ENCODE results near the gene RPTN. TPM values are rescaled to one million over a fixed set of nuclear protein-coding genes. Genes with fewer than 3 reads are reported as not detected.

The RPTN gene, protein sequence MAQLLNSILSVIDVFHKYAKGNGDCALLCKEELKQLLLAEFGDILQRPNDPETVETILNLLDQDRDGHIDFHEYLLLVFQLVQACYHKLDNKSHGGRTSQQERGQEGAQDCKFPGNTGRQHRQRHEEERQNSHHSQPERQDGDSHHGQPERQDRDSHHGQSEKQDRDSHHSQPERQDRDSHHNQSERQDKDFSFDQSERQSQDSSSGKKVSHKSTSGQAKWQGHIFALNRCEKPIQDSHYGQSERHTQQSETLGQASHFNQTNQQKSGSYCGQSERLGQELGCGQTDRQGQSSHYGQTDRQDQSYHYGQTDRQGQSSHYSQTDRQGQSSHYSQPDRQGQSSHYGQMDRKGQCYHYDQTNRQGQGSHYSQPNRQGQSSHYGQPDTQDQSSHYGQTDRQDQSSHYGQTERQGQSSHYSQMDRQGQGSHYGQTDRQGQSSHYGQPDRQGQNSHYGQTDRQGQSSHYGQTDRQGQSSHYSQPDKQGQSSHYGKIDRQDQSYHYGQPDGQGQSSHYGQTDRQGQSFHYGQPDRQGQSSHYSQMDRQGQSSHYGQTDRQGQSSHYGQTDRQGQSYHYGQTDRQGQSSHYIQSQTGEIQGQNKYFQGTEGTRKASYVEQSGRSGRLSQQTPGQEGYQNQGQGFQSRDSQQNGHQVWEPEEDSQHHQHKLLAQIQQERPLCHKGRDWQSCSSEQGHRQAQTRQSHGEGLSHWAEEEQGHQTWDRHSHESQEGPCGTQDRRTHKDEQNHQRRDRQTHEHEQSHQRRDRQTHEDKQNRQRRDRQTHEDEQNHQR
- total RNA-seq (2013), result not detected
- polyA plus RNA-seq (not detected), polyA minus RNA-seq (not detected in 2 replicates), total RNA-seq (0 to 0.75 (median 0.08) reads per million in 11 experiments)

DNA sequence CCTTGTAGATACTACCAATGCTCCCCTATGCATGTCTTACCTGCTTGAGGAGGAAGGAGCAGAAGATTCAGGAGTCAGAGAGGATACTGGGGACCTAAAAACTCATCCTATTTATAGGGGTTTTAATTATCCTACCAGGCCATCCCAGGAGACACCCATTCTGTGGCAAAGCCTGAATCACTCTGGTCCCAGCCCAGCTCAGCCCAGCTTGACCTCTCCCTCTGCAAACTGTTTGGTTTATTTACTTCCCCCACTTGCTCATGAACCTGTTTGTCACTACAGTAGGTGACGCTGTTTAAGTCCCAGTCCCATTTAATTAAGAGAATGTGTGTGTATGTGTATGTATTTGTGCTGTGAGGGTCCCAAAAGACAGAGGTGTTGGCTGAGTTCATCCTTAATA is at the start of gene RPTN:
RPTN (minus strand) TSS at position 85 of the 400 bp plus-strand sequence. CDS start 1,339 bp downstream, outside the sequence.
- Histone ChIP-seq H3K4me2 (replicated peaks; ENCODE audit: extremely low read depth, low read length, poor library complexity, severe bottlenecking) (no peak within 1 kb of the TSS), H3K9ac (ENCODE audit: insufficient read depth, low read length, poor library complexity, severe bottlenecking) (no peak within 1 kb of the TSS), H3K27me3 (ENCODE audit: control insufficient read depth in 2 of 2, insufficient read depth in 2 of 2, low read length in 2 of 2) (no peaks in the 10 kb centered on the region), H2AFZ (ENCODE audit: insufficient read depth, low read depth, low read length, poor library complexity, severe bottlenecking) (no peak within 1 kb of the TSS), H3K27ac (ENCODE audit: low read depth in 1 of 2, low read length in 2 of 2) (peak within 1 kb of the TSS; percentile 65 to 78), H3K4me1 (ENCODE audit: control insufficient read depth in 1 of 2, insufficient read depth in 2 of 2, low read length in 2 of 2) (peaks cover 49 to 55% of the 10 kb centered on the region in 2 donors), H3K4me3 (replicated peaks in 1 of 3; ENCODE audit: low read depth in 2 of 3, low read length in 3 of 3) (no peak within 1 kb of the TSS), H3K36me3 (replicated peaks in 1 of 2; ENCODE audit: control insufficient read depth in 1 of 2, insufficient read depth in 2 of 2, low read length in 2 of 2) (no peaks in the 10 kb centered on the region), H3K79me2 (ENCODE audit: insufficient read depth, low read length) (no peaks in the 10 kb centered on the region), H4K20me1 (ENCODE audit: insufficient read depth, low read length) (no peaks in the 10 kb centered on the region), H3K9me3 (replicated peaks in 1 of 2; ENCODE audit: control insufficient read depth in 1 of 2, insufficient read depth in 1 of 2, low read length in 2 of 2) (no peaks in the 10 kb centered on the region)
- DNase-seq, result no peak
- H3K9me3 Mint-ChIP-seq, result no peaks in the 10 kb centered on the region
- TF ChIP-seq, protein P1, sequence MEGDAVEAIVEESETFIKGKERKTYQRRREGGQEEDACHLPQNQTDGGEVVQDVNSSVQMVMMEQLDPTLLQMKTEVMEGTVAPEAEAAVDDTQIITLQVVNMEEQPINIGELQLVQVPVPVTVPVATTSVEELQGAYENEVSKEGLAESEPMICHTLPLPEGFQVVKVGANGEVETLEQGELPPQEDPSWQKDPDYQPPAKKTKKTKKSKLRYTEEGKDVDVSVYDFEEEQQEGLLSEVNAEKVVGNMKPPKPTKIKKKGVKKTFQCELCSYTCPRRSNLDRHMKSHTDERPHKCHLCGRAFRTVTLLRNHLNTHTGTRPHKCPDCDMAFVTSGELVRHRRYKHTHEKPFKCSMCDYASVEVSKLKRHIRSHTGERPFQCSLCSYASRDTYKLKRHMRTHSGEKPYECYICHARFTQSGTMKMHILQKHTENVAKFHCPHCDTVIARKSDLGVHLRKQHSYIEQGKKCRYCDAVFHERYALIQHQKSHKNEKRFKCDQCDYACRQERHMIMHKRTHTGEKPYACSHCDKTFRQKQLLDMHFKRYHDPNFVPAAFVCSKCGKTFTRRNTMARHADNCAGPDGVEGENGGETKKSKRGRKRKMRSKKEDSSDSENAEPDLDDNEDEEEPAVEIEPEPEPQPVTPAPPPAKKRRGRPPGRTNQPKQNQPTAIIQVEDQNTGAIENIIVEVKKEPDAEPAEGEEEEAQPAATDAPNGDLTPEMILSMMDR (IDR thresholded peaks at IDR 0.05), result no peak
- peaks cover 44% of the 10 kb centered on the region for H3K4me1 Mint-ChIP-seq
- intact Hi-C loops (cut with micrococcal nuclease), result no loop called here
- H3K36me3 Mint-ChIP-seq, result no peaks in the 10 kb centered on the region
- peaks cover 0 to 3% (median 0%) of the 10 kb centered on the region in 3 donors for H3K27me3 Mint-ChIP-seq (ENCODE audit: low read depth in 3 of 3)
- peak within 1 kb of the TSS in 6 of 7 donors; percentile 83 to 95 (median 93) for H3K27ac Mint-ChIP-seq
- H3K4me3 Mint-ChIP-seq, result no peak within 1 kb of the TSS
- no CpG with 5 or more reads among the region's 1 CpG for WGBS (ENCODE audit: insufficient coverage)

DNA sequence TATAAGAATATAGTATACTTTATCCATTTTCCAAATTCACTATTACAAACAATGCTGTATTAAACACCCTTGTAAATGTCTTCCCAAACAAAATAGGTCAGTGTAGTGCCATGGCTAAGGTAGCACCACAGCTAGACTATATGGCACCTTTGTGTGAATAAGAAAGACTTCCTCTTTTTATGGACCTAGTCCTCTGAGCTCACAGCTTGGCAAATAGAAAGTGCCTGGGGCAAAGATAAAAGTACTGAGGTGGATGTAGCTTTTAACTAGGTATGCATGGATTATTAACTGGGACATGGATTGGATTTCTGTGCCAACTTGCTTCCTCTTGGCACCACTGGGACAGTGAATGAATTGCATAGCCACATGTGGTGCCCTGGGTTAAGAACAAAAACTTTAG is 40.0 kb upstream of the RPTN start:
- TF ChIP-seq, protein P1 (IDR thresholded peaks at IDR 0.05), result no peak
- H3K27me3 Mint-ChIP-seq (ENCODE audit: low read depth in 3 of 3), result peaks cover 4 to 7% (median 5%) of the 10 kb centered on the region in 3 donors
- Histone ChIP-seq H2AFZ (ENCODE audit: insufficient read depth, low read depth, low read length, poor library complexity, severe bottlenecking) (no peak overlapping the region), H3K27me3 (ENCODE audit: control insufficient read depth in 2 of 2, insufficient read depth in 2 of 2, low read length in 2 of 2) (no peaks in the 10 kb centered on the region), H3K27ac (ENCODE audit: low read depth in 1 of 2, low read length in 2 of 2) (no peak overlapping the region), H3K4me3 (replicated peaks in 1 of 3; ENCODE audit: low read depth in 2 of 3, low read length in 3 of 3) (no peak overlapping the region), H3K9me3 (replicated peaks in 1 of 2; ENCODE audit: control insufficient read depth in 1 of 2, insufficient read depth in 1 of 2, low read length in 2 of 2) (no peaks in the 10 kb centered on the region), H3K4me2 (replicated peaks; ENCODE audit: extremely low read depth, low read length, poor library complexity, severe bottlenecking) (no peak overlapping the region), H3K9ac (ENCODE audit: insufficient read depth, low read length, poor library complexity, severe bottlenecking) (no peak overlapping the region), H4K20me1 (ENCODE audit: insufficient read depth, low read length) (no peaks in the 10 kb centered on the region), H3K4me1 (ENCODE audit: control insufficient read depth in 1 of 2, insufficient read depth in 2 of 2, low read length in 2 of 2) (no peaks in the 10 kb centered on the region), H3K79me2 (ENCODE audit: insufficient read depth, low read length) (no peaks in the 10 kb centered on the region), H3K36me3 (replicated peaks in 1 of 2; ENCODE audit: control insufficient read depth in 1 of 2, insufficient read depth in 2 of 2, low read length in 2 of 2) (no peaks in the 10 kb centered on the region)
- no peak overlapping the region for H3K27ac Mint-ChIP-seq
- H3K4me1 Mint-ChIP-seq, result no peaks in the 10 kb centered on the region
- no peaks in the 10 kb centered on the region for H3K36me3 Mint-ChIP-seq
- H3K4me3 Mint-ChIP-seq, result no peak overlapping the region
- no peak for DNase-seq
- peaks cover 0 to 11% (median 7%) of the 10 kb centered on the region in 7 donors for H3K9me3 Mint-ChIP-seq
- intact Hi-C loops (cut with micrococcal nuclease), result no loop called here
